ENCODE results near the gene DNAH1. TPM values are rescaled to one million over a fixed set of nuclear protein-coding genes. Genes with fewer than 3 reads are reported as not detected.
A peak's percentile ranks its signal among the peaks of the same experiment; 100 is the strongest.

Gene DNAH1
- total and polyA plus RNA-seq, 2 of the 13 experiments (the other 11 are each of a cell fraction or from before 2014, with no cell fraction given): 0.64 to 3.5 TPM

DNA sequence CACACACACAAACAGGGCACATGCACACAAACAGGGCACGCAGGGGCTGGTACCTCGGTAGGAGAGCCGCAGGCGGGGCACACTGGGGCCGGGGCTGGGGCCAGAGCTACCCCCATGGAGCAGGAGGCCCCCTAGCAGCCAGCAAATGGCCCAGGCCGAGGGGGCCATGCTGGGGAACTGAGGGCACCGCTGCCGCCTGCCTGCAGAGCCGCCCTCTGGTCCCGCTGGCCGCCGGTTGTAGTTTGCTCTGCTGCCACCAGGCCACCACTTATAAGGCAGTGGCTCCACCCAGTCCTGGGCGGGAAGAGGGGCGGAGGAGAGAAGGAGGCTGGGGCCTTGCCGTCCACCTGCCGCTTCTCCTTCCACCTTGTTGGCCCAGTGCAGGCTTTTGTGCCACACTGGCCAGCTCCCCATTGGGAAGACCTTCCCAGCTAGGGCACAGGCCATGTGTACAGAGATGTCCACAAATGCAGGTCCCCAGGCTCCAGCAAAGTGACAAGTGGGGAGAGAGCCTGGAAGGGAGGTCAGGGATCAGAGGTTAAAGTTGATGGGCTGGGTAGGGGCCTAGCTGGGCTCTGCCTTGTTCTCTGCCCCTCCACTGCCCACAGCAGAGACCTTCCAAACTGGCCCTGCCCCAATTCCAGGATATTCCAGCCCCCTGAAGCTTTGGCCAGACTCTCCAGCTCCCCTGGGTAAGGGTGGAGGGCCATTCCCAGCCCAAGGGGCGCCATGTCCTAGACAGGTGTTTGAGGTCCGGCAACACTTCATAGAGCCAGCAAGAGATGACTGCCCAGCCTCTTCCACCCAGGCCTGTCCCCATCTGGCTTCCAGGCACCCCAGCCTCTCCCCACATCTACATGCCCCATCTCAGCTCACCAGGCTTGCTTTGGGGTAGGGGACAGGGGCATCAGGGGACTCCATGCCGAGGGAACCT is 129.0 kb downstream of the DNAH1 start, which contains the start of gene SEMA3G (continued):
- TF ChIP-seq SALL1 (CRISPR knock-in tag; IDR thresholded peaks at IDR 0.05): peak; percentile 64
- 0 out of 2 replicates have a peak, but pooled peaks have one; percentile 61 for TF ChIP-seq ZNF567 (CRISPR knock-in tag; IDR thresholded peaks at IDR 0.05; ENCODE audit: borderline replicate concordance)
- TF ChIP-seq, protein P1, sequence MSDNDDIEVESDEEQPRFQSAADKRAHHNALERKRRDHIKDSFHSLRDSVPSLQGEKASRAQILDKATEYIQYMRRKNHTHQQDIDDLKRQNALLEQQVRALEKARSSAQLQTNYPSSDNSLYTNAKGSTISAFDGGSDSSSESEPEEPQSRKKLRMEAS (IDR thresholded peaks at IDR 0.05): peak; percentile 60; the same call in 1 of the 2 replicates
- TF ChIP-seq TBX2 (CRISPR knock-in tag; IDR thresholded peaks at IDR 0.05; ENCODE audit: borderline replicate concordance): no peak; the same call in 1 of the 2 replicates
- TF ChIP-seq SP1 (IDR thresholded peaks at IDR 0.05): no peak
- TF ChIP-seq SP1 (CRISPR knock-in tag; IDR thresholded peaks at IDR 0.05): peak; percentile 88
- TF ChIP-seq ISL2 (CRISPR knock-in tag; IDR thresholded peaks at IDR 0.05): 0 out of 2 replicates have a peak, but pooled peaks have one; percentile 17
- TF ChIP-seq POLR2G (IDR thresholded peaks at IDR 0.05; ENCODE audit: low read depth, low read length): peak; percentile 94
- TF ChIP-seq, protein P2, sequence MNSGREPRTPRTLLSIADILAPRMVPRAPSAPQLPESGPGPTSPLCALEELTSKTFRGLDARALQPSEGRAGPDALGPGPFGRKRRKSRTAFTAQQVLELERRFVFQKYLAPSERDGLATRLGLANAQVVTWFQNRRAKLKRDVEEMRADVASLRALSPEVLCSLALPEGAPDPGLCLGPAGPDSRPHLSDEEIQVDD (CRISPR knock-in tag; IDR thresholded peaks at IDR 0.05; ENCODE audit: borderline replicate concordance): no peak
- TF ChIP-seq NFE2L2 (IDR thresholded peaks at IDR 0.05; ENCODE audit: low read length): no peak
- TF ChIP-seq, protein P3, sequence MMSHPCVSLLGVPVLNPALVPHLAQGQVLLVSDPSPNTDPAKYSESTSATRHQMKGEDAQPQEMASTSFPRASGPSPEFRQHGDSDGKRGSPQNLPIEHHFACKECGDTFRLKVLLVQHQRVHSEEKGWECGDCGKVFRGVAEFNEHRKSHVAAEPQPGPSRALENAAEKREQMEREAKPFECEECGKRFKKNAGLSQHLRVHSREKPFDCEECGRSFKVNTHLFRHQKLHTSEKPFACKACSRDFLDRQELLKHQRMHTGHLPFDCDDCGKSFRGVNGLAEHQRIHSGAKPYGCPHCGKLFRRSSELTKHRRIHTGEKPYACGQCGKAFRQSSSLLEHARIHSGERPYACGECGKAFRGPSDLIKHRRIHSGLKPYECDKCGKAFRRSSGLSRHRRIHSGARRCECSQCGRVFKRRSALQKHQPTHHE (CRISPR knock-in tag; IDR thresholded peaks at IDR 0.05; ENCODE audit: borderline replicate concordance): no peak
- TF ChIP-seq ZSCAN29 (CRISPR knock-in tag; conservative IDR thresholded peaks at IDR 0.05): no peak
- TF ChIP-seq ZNF446 (CRISPR knock-in tag; IDR thresholded peaks at IDR 0.05): no peak
- TF ChIP-seq ZFY (CRISPR knock-in tag; IDR thresholded peaks at IDR 0.05): peak; percentile 66
- peak; percentile 53 for TF ChIP-seq YY1 (IDR thresholded peaks at IDR 0.05; ENCODE audit: insufficient read depth, insufficient replicate concordance, low read depth, low read length)
- peak; percentile 40 for TF ChIP-seq AGO2 (optimal IDR thresholded peaks at IDR 0.05; ENCODE audit: low read depth, low read length)
- TF ChIP-seq ZNF530 (CRISPR knock-in tag; IDR thresholded peaks at IDR 0.05; ENCODE audit: low read depth): no peak
- peak; percentile 40; the same call in 1 of the 2 replicates for TF ChIP-seq RAD21 (CRISPR knock-in tag; IDR thresholded peaks at IDR 0.05)
- peak in 1 of 2 experiments; percentile 64; a peak in 2 of 4 replicates for TF ChIP-seq NR2F1 (CRISPR knock-in tag; IDR thresholded peaks at IDR 0.05)
- TF ChIP-seq FOXM1 (CRISPR knock-in tag; IDR thresholded peaks at IDR 0.05): no peak
- TF ChIP-seq, protein P4, sequence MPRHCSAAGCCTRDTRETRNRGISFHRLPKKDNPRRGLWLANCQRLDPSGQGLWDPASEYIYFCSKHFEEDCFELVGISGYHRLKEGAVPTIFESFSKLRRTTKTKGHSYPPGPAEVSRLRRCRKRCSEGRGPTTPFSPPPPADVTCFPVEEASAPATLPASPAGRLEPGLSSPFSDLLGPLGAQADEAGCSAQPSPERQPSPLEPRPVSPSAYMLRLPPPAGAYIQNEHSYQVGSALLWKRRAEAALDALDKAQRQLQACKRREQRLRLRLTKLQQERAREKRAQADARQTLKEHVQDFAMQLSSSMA (CRISPR knock-in tag; IDR thresholded peaks at IDR 0.05): no peak
- no peak for TF ChIP-seq KLF15 (CRISPR knock-in tag; IDR thresholded peaks at IDR 0.05; ENCODE audit: borderline replicate concordance)
- TF ChIP-seq HNRNPL (IDR thresholded peaks at IDR 0.05; ENCODE audit: low read depth, low read length): peak; percentile 55; the same call in 1 of the 2 replicates
- TF ChIP-seq ZFX (CRISPR knock-in tag; IDR thresholded peaks at IDR 0.05; ENCODE audit: low read depth): peak; percentile 91
- peak; percentile 36; the same call in 1 of the 2 replicates for TF ChIP-seq BCL6 (CRISPR knock-in tag; IDR thresholded peaks at IDR 0.05)
